WTC11 (cell line): ENCODE measurements around the gene SOAT2. TPM values are rescaled to one million over a fixed set of nuclear protein-coding genes. Genes with fewer than 3 reads are reported as not detected.

Experiments used
- ATAC-seq: fragments of 200-7000 bp; cut with Tn5 transposase; 2 replicates; pipeline ENCODE4 v1.10.0; 2021; ENCODE audit warnings: mild to moderate bottlenecking, moderate library complexity
- CTCF ChIA-PET: fragments of 300-600 bp; sonication (Branson Sonifier 250); formaldehyde crosslinking; loops from one replicate; lab custom pipeline; 2021; ENCODE audit warnings: antibody characterized with exemption; lab: Charles Lee
- POLR2A ChIA-PET: fragments of 350-600 bp; sonication (Branson Sonifier 250); formaldehyde crosslinking; loops from one replicate; lab custom pipeline; 2021; ENCODE audit warnings: antibody characterized with exemption; lab: Charles Lee
- DNase-seq: peaks from one replicate; pipeline ENCODE4 v3.0.0; 2021; ENCODE audit warnings: low spot score
- H3K27ac Mint-ChIP-seq: 2 replicates; pipeline ENCODE4 v1.8.0; 2021; ENCODE audit warnings: mixed read lengths
- H3K27me3 Mint-ChIP-seq: 2 replicates; pipeline ENCODE4 v1.8.0; 2021; ENCODE audit warnings: low read depth, mild to moderate bottlenecking, moderate library complexity, mixed read lengths
- H3K36me3 Mint-ChIP-seq: 2 replicates; pipeline ENCODE4 v1.8.0; 2021; ENCODE audit warnings: mixed read lengths
- H3K4me1 Mint-ChIP-seq: 2 replicates; pipeline ENCODE4 v1.8.0; 2022; ENCODE audit warnings: mixed read lengths
- H3K4me3 Mint-ChIP-seq: 2 replicates; pipeline ENCODE4 v1.8.0; 2021; ENCODE audit warnings: mild to moderate bottlenecking, moderate library complexity, mixed read lengths
- H3K9me3 Mint-ChIP-seq: 2 replicates; pipeline ENCODE4 v1.8.0; 2021; ENCODE audit warnings: mixed read lengths
- AR ChIP-seq: fragments of 250-450 bp; sonication (Bioruptor Pico); IDR thresholded peaks from 2 replicates; pipeline ENCODE4 v1.9.0; 2021; ENCODE audit warnings: mild to moderate bottlenecking
- ATF2 ChIP-seq: sonication (generic); formaldehyde crosslinking; IDR thresholded peaks from 2 replicates; pipeline ENCODE4 v1.8.1; 2022; ENCODE audit warnings: low read depth, missing genetic modification reagents, borderline replicate concordance
- ETV6 ChIP-seq: sonication (generic); formaldehyde crosslinking; IDR thresholded peaks from 2 replicates; pipeline ENCODE4 v1.8.1; 2022; ENCODE audit warnings: mild to moderate bottlenecking, missing genetic modification reagents
- HMGXB4 ChIP-seq: sonication (generic); formaldehyde crosslinking; IDR thresholded peaks from 2 replicates; pipeline ENCODE4 v1.8.1; 2023; ENCODE audit warnings: mild to moderate bottlenecking, moderate library complexity, missing genetic modification reagents
- KAT7 ChIP-seq: sonication (generic); formaldehyde crosslinking; IDR thresholded peaks from 2 replicates; pipeline ENCODE4 v1.8.1; 2023; ENCODE audit warnings: missing genetic modification reagents, mild to moderate bottlenecking, borderline replicate concordance
- MXD4 ChIP-seq: fragments of 250-450 bp; sonication (Bioruptor Pico); IDR thresholded peaks from 2 replicates; pipeline ENCODE4 v1.8.0; 2021; ENCODE audit warnings: mild to moderate bottlenecking, moderate library complexity, borderline replicate concordance
- NR2C2 ChIP-seq: sonication (generic); formaldehyde crosslinking; IDR thresholded peaks from 2 replicates; pipeline ENCODE4 v1.8.0; 2022; ENCODE audit warnings: mild to moderate bottlenecking, missing genetic modification reagents
- NR3C1 ChIP-seq: sonication (generic); formaldehyde crosslinking; conservative IDR thresholded peaks from 2 replicates; pipeline ENCODE4 v1.8.1; 2023; ENCODE audit warnings: low read depth, mild to moderate bottlenecking, missing genetic modification reagents
- RELA ChIP-seq: sonication (generic); formaldehyde crosslinking; IDR thresholded peaks from 2 replicates; pipeline ENCODE4 v1.8.1; 2022; ENCODE audit warnings: missing genetic modification reagents, mild to moderate bottlenecking, borderline replicate concordance
- SOX15 ChIP-seq: fragments of 250-450 bp; sonication (Bioruptor Pico); IDR thresholded peaks from 2 replicates; pipeline ENCODE4 v1.9.0; 2021; ENCODE audit warnings: mild to moderate bottlenecking
- SP1 ChIP-seq: sonication (generic); formaldehyde crosslinking; conservative IDR thresholded peaks from 2 replicates; pipeline ENCODE4 v1.8.1; 2022; ENCODE audit warnings: missing genetic modification reagents
- TEAD1 ChIP-seq: sonication (generic); formaldehyde crosslinking; IDR thresholded peaks from 2 replicates; pipeline ENCODE4 v1.8.0; 2022; ENCODE audit warnings: mild to moderate bottlenecking, missing genetic modification reagents
- ZNF219 ChIP-seq: sonication (generic); formaldehyde crosslinking; IDR thresholded peaks from 2 replicates; pipeline ENCODE4 v1.8.0; 2023; ENCODE audit warnings: missing genetic modification reagents, mild to moderate bottlenecking, borderline replicate concordance
- total RNA-seq: library from RNA; stranded (reverse); gene quantifications from 3 replicates; pipeline ENCODE4 v1.2.3, GENCODE V29; 2021
- TF ChIP-seq, protein P1 (sequence below): sonication (generic); formaldehyde crosslinking; IDR thresholded peaks from 2 replicates; pipeline ENCODE4 v1.8.1; 2022; ENCODE audit warnings: mild to moderate bottlenecking, missing genetic modification reagents, moderate library complexity, borderline replicate concordance
- TF ChIP-seq, protein P2 (sequence below): sonication (generic); formaldehyde crosslinking; IDR thresholded peaks from 2 replicates; pipeline ENCODE4 v1.8.0; 2022; ENCODE audit warnings: missing genetic modification reagents
- TF ChIP-seq, protein P3 (sequence below): fragments of 250-450 bp; sonication (Bioruptor Pico); conservative IDR thresholded peaks from 2 replicates; pipeline ENCODE4 v1.9.0; 2021; ENCODE audit warnings: mild to moderate bottlenecking
- TF ChIP-seq, protein P4 (sequence below): sonication (generic); formaldehyde crosslinking; IDR thresholded peaks from 2 replicates; pipeline ENCODE4 v1.8.0; 2022; ENCODE audit warnings: mild to moderate bottlenecking, missing genetic modification reagents
- TF ChIP-seq, protein P5 (sequence below): fragments of 250-450 bp; sonication (Bioruptor Pico); IDR thresholded peaks from 2 replicates; pipeline ENCODE4 v1.9.0; 2021; ENCODE audit warnings: mild to moderate bottlenecking
- TF ChIP-seq, protein P6 (sequence below): sonication (generic); formaldehyde crosslinking; IDR thresholded peaks from 2 replicates; pipeline ENCODE4 v1.8.1; 2022; ENCODE audit warnings: low read depth, mild to moderate bottlenecking, moderate library complexity, missing genetic modification reagents, borderline replicate concordance

SOAT2 gene
- total RNA-seq, 1 experiment from 2014 or later, result not detected

DNA sequence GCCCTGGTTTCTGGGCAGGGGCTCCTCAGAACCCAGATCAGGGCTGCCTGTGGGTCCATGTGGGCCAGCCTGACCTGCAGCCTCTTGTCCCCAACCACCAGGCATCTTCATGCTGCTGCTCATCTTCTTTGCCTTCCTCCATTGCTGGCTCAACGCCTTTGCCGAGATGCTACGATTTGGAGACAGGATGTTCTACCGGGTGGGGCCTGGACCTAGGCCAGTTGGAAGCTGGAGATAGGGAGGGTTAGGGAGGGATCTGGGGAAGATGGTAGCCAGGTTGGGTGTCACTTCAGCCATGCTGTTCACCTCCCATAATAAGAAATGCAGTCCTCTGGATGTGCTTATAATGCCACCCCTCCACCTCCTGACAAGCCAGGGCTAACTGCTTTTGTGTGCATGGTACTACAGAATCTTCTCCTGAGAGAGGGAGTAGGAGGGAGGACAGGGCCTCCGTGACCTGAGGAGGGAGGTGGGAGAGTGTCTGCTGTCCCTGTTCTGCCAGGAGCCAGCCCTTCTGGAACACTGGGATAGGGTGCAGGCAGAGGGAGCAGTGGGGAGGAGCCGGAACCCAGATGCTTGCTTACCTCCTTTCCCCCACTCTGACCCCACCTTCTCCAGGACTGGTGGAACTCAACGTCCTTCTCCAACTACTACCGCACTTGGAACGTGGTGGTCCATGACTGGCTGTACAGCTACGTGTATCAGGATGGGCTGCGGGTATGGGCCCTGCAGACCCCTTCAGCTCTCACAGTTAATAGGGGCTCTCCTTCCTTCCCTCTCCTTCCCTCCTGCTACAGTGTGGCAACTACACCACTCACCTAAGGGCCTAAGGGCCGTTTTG is 17.6 kb downstream of the SOAT2 start (continued):
- TF ChIP-seq, protein P1, sequence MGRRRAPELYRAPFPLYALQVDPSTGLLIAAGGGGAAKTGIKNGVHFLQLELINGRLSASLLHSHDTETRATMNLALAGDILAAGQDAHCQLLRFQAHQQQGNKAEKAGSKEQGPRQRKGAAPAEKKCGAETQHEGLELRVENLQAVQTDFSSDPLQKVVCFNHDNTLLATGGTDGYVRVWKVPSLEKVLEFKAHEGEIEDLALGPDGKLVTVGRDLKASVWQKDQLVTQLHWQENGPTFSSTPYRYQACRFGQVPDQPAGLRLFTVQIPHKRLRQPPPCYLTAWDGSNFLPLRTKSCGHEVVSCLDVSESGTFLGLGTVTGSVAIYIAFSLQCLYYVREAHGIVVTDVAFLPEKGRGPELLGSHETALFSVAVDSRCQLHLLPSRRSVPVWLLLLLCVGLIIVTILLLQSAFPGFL (CRISPR knock-in tag), result no peak
- TF ChIP-seq ATF2 (no peak), RELA (no peak), NR2C2 (CRISPR knock-in tag) (no peak), AR (CRISPR knock-in tag) (no peak), KAT7 (CRISPR knock-in tag) (no peak)
- TF ChIP-seq, protein P2, sequence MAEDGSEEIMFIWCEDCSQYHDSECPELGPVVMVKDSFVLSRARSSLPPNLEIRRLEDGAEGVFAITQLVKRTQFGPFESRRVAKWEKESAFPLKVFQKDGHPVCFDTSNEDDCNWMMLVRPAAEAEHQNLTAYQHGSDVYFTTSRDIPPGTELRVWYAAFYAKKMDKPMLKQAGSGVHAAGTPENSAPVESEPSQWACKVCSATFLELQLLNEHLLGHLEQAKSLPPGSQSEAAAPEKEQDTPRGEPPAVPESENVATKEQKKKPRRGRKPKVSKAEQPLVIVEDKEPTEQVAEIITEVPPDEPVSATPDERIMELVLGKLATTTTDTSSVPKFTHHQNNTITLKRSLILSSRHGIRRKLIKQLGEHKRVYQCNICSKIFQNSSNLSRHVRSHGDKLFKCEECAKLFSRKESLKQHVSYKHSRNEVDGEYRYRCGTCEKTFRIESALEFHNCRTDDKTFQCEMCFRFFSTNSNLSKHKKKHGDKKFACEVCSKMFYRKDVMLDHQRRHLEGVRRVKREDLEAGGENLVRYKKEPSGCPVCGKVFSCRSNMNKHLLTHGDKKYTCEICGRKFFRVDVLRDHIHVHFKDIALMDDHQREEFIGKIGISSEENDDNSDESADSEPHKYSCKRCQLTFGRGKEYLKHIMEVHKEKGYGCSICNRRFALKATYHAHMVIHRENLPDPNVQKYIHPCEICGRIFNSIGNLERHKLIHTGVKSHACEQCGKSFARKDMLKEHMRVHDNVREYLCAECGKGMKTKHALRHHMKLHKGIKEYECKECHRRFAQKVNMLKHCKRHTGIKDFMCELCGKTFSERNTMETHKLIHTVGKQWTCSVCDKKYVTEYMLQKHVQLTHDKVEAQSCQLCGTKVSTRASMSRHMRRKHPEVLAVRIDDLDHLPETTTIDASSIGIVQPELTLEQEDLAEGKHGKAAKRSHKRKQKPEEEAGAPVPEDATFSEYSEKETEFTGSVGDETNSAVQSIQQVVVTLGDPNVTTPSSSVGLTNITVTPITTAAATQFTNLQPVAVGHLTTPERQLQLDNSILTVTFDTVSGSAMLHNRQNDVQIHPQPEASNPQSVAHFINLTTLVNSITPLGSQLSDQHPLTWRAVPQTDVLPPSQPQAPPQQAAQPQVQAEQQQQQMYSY (CRISPR knock-in tag), result no peak
- TF ChIP-seq, protein P3, sequence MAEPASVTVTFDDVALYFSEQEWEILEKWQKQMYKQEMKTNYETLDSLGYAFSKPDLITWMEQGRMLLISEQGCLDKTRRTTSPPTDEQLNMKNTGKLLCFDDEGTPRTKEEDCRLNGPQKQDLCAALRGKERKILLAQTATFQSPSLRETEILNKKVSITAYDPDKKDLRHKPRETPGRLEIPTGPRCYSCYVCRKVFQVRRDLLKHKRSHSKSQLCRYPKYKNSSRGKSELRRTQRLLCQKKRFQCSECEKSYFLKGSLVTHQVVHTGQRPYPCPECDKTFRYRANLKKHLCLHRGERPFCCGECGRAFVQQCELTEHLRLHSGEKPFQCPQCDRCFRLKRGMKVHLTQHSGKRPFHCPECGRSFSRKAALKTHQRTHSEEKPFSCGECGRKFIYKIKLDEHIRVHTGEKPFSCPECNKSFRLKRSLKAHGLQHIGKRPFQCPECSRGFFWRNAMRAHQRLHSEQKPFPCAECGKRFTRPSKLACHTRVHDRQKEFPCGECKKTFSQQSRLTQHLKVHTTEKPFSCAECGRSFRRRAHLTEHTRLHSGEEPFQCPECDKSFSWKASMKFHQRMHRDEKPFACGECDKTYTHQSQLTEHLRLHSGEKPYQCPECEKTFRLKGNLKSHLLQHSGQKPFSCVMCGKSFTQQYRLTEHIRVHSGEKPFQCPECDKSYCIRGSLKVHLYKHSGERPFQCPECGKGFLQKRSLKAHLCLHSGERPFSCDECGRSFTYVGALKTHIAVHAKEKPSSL (CRISPR knock-in tag), result no peak

GRCh38 chr12:53122961-53123468 is 19.7 kb downstream of the SOAT2 start:
- Mint-ChIP-seq H3K36me3 (0 out of 2 replicates have a peak, but pooled peaks cover 2% of the 10 kb centered on the region), H3K4me3 (no peak overlapping the region), H3K4me1 (no peaks in the 10 kb centered on the region), H3K27me3 (peaks cover 55% of the 10 kb centered on the region), H3K9me3 (peaks cover 4% of the 10 kb centered on the region), H3K27ac (no peak overlapping the region)
- no peak for ATAC-seq
- DNase-seq, result no peak
- ChIA-PET CTCF (interaction anchor here (1.1 kb wide), 2 partner anchors 36 to 57 kb away, joined by 4 to 5 read pairs; no protein-coding TSS in a partner anchor), POLR2A (no interaction called here)
- TF ChIP-seq, protein P4, sequence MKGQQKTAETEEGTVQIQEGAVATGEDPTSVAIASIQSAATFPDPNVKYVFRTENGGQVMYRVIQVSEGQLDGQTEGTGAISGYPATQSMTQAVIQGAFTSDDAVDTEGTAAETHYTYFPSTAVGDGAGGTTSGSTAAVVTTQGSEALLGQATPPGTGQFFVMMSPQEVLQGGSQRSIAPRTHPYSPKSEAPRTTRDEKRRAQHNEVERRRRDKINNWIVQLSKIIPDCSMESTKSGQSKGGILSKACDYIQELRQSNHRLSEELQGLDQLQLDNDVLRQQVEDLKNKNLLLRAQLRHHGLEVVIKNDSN, result no peak
- TF ChIP-seq, protein P5, sequence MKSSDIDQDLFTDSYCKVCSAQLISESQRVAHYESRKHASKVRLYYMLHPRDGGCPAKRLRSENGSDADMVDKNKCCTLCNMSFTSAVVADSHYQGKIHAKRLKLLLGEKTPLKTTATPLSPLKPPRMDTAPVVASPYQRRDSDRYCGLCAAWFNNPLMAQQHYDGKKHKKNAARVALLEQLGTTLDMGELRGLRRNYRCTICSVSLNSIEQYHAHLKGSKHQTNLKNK (CRISPR knock-in tag), result no peak
- no peak for TF ChIP-seq TEAD1
- no peak for TF ChIP-seq ZNF219 (CRISPR knock-in tag)
- no peak for TF ChIP-seq SP1 (CRISPR knock-in tag)
- no peak for TF ChIP-seq MXD4
- no peak for TF ChIP-seq HMGXB4 (CRISPR knock-in tag)
- TF ChIP-seq, protein P6, sequence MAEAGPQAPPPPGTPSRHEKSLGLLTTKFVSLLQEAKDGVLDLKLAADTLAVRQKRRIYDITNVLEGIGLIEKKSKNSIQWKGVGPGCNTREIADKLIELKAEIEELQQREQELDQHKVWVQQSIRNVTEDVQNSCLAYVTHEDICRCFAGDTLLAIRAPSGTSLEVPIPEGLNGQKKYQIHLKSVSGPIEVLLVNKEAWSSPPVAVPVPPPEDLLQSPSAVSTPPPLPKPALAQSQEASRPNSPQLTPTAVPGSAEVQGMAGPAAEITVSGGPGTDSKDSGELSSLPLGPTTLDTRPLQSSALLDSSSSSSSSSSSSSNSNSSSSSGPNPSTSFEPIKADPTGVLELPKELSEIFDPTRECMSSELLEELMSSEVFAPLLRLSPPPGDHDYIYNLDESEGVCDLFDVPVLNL (CRISPR knock-in tag), result no peak
- no peak for TF ChIP-seq NR3C1
- TF ChIP-seq SOX15 (CRISPR knock-in tag), result no peak
- TF ChIP-seq ETV6 (CRISPR knock-in tag), result no peak
